Measurements from ENCODE around the gene GGACT. TPM values are rescaled to one million over a fixed set of nuclear protein-coding genes. Genes with fewer than 3 reads are reported as not detected.

Gene GGACT
- total and polyA plus RNA-seq, 12 donors, result 1.8 to 16.0 (median 10.2) TPM

DNA sequence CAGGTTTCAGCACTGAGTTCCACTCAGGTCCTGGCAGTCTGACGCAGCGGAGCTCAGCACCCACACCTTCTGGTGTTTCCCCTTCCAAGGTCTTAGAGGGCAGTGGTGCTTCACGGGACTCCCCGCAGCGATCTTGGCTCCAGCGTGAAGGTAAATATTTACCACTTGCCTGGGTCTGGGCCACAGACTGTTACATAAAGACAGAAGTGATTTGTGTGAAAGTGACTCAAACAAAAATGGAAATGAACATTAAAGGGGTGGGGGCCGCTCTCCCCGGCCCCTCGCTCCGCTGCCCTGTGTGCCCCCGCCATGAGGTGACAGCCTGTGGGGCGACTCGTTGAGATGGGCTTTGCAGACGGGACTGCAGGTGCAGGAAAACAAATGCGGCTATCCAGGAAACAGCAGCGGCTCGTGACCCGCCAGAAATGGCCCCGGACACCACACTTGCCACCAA, 55.0 kb downstream of the GGACT start:
- intact Hi-C loops (cut with DNase I), result no loop called here
- Histone ChIP-seq H3K36me3 (replicated peaks in 1 of 2) (peaks cover 0 to 4% of the 10 kb centered on the region in 2 donors), H3K4me1 (replicated peaks in 1 of 2) (peaks cover 0 to 3% of the 10 kb centered on the region in 2 donors), H3K4me3 (no peak overlapping the region), H3K27ac (no peak overlapping the region), H3K27me3 (no peaks in the 10 kb centered on the region), H3K9me3 (replicated peaks in 1 of 3) (no peaks in the 10 kb centered on the region)
- TF ChIP-seq, protein P1, sequence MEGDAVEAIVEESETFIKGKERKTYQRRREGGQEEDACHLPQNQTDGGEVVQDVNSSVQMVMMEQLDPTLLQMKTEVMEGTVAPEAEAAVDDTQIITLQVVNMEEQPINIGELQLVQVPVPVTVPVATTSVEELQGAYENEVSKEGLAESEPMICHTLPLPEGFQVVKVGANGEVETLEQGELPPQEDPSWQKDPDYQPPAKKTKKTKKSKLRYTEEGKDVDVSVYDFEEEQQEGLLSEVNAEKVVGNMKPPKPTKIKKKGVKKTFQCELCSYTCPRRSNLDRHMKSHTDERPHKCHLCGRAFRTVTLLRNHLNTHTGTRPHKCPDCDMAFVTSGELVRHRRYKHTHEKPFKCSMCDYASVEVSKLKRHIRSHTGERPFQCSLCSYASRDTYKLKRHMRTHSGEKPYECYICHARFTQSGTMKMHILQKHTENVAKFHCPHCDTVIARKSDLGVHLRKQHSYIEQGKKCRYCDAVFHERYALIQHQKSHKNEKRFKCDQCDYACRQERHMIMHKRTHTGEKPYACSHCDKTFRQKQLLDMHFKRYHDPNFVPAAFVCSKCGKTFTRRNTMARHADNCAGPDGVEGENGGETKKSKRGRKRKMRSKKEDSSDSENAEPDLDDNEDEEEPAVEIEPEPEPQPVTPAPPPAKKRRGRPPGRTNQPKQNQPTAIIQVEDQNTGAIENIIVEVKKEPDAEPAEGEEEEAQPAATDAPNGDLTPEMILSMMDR (IDR thresholded peaks at IDR 0.05), result no peak
- TF ChIP-seq POLR2A (IDR thresholded peaks at IDR 0.05), result no peak
- 94 to 96% (median 95%) methylated on average over 19 of the region's 19 CpGs for WGBS, 4 donors
- no peak for DNase-seq

DNA sequence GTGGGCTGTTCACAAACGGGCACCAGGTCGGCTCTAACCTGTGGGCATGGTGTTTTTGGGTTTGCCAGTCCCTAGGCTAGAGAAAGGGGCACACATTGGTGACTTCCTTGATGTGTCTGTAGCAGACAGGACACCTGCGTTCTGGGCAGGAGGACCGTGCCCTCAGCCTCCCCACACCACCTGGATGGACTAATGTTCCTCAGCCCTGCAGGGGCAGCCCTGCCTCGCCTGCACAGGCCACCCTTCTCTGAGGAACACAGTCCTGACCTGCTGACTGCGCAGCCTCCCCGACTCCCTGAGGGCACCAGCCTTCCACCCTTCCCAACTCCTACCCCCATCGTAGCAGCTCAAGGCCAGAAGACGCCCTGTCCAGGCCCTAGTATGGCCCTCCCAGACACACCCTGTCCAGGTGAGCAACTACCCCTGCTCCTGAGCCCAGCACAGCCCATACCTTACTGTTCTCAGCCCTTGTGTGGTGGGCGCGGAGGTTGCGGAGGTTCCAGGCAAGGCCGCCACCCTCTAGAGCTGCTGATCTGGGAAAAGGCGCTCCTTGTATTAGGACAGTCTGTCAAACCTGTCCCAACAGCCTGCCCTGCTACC, 55.7 kb downstream of the GGACT start:
- TF ChIP-seq POLR2A (IDR thresholded peaks at IDR 0.05), result no peak
- TF ChIP-seq, protein P1 (IDR thresholded peaks at IDR 0.05), result no peak
- Histone ChIP-seq H3K4me3 (no peak overlapping the region), H3K36me3 (replicated peaks in 1 of 2) (peaks cover 0 to 4% of the 10 kb centered on the region in 2 donors), H3K4me1 (replicated peaks in 1 of 2) (peaks cover 0 to 3% of the 10 kb centered on the region in 2 donors), H3K9me3 (replicated peaks in 1 of 3) (no peaks in the 10 kb centered on the region), H3K27me3 (no peaks in the 10 kb centered on the region), H3K27ac (no peak overlapping the region)
- DNase-seq, result no peak
- WGBS, 4 donors, result 95 to 100% (median 98%) methylated on average over 8 to 14 of the region's 14 CpGs
- intact Hi-C loops (cut with DNase I), result no loop called here

GRCh38 chr13:100532090-100532766, 56.4 kb downstream of the GGACT start:
- H3K4me3 ChIP-seq, result no peak overlapping the region
- H3K36me3 ChIP-seq (replicated peaks in 1 of 2), result peaks cover 0 to 4% of the 10 kb centered on the region in 2 donors
- intact Hi-C loops (cut with DNase I), result no loop called here
- 97 to 99% (median 98%) methylated on average over 19 to 60 of the region's 60 CpGs for WGBS, 4 donors
- no peak overlapping the region for H3K27ac ChIP-seq
- no peak for TF ChIP-seq POLR2A (IDR thresholded peaks at IDR 0.05)
- H3K4me1 ChIP-seq (replicated peaks in 1 of 2), result peaks cover 0 to 3% of the 10 kb centered on the region in 2 donors
- DNase-seq, result no peak
- H3K27me3 ChIP-seq, result no peaks in the 10 kb centered on the region
- H3K9me3 ChIP-seq (replicated peaks in 1 of 3), result no peaks in the 10 kb centered on the region

DNA sequence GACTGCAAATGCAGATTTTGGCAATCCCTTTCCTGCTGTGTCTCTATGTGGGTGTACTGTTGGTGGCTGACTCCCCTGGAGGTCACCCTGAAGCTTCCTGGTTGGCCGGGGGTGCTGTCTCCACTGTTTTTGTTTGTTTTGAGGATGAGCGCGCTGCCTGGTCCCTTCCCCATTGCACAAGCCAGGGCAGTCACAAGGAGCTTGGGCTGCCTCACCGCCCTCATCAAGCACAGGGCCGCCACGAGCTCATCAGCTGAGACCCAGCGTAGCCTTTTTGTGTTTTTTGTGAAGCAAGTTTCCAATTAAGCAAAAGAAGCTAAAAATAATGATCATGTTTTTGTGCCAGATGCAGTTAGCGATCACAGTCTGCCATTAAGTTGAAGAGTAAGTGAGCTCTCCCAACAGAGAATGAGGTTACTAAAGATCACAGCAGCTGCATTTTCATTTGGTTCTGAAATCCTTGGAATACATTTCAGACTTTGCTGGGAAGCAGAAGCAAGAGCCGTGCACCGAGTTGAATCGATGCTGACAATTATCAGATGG, 57.8 kb downstream of the GGACT start:
- Histone ChIP-seq H3K4me1 (replicated peaks in 1 of 2) (peaks cover 0 to 3% of the 10 kb centered on the region in 2 donors), H3K9me3 (replicated peaks in 1 of 3) (no peaks in the 10 kb centered on the region), H3K36me3 (replicated peaks in 1 of 2) (peaks cover 0 to 4% of the 10 kb centered on the region in 2 donors), H3K27ac (no peak overlapping the region), H3K27me3 (no peaks in the 10 kb centered on the region), H3K4me3 (no peak overlapping the region)
- intact Hi-C loops (cut with DNase I), result no loop called here
- peak in 1 of 7 donors; percentile 34 for DNase-seq
- TF ChIP-seq POLR2A (IDR thresholded peaks at IDR 0.05), result no peak
- TF ChIP-seq, protein P1 (IDR thresholded peaks at IDR 0.05), result no peak
- WGBS, 4 donors, result 77 to 88% (median 79%) methylated on average over 11 of the region's 11 CpGs

Data from adrenal gland (tissue), 12 donors.